Measurements from ENCODE around the gene SLC7A14.

GRCh38 chr3:170420307-170420821 is 165.5 kb downstream of the SLC7A14 start:
- TF ChIP-seq CTCF (IDR thresholded peaks at IDR 0.05; ENCODE audit: borderline replicate concordance, extremely low read depth, low read length, poor library complexity, severe bottlenecking) (no peak), EZH2 (IDR thresholded peaks at IDR 0.05; ENCODE audit: borderline replicate concordance, low read depth, low read length, severe bottlenecking) (no peak)
